H1 (cell line): ENCODE data around the gene UQCR10. TPM values are rescaled to one million over a fixed set of nuclear protein-coding genes. Genes with fewer than 3 reads are reported as not detected.

ENCODE experiments used
- CEBPB ChIP-seq: IDR thresholded peaks from 2 replicates; pipeline ENCODE4 v1.6.1; 2012; ENCODE audit warnings: low read depth, low read length
- KDM5A ChIP-seq: fragments of 200-600 bp; IDR thresholded peaks from 2 replicates; pipeline ENCODE4 v1.7.1; 2012; ENCODE audit warnings: mild to moderate bottlenecking, low read length, inconsistent platforms, mixed read lengths
- polyA plus RNA-seq, 7 experiments: library from polyadenylated mRNA; depleted of rRNA in 3 of 7; stranded (reverse) in 5 of 7; unstranded in 2 of 7; fragments of >200 nt in 5 of 7; fragments of 200-250 nt in 2 of 7; gene quantifications; 1 replicate in 5 of 7; 2 replicates in 1 of 7; 4 replicates in 1 of 7; pipeline versions ENCODE4 v1.2.1 to v1.2.3, GENCODE V29; 2011 to 2013; ENCODE audit warnings: missing spikeins in 2 of 7, mixed read lengths in 2 of 7
- total RNA-seq: library from RNA; stranded (reverse); fragmentation: NEBNext Ultra II Directional; extraction: Animal tissue kit (Norgen Biotek cat#: 25700); gene quantifications from 2 replicates; pipeline ENCODE4 v1.2.1, GENCODE V29; 2021
- TF ChIP-seq, protein P1 (sequence below): IDR thresholded peaks from 2 replicates; pipeline ENCODE4 v1.6.1; 2012; ENCODE audit warnings: inconsistent platforms

Gene UQCR10
- total and polyA plus RNA-seq, 2 of the 8 experiments (the other 6 are each of a cell fraction or from before 2014, with no cell fraction given), result 102 to 260 TPM

GRCh38 chr22:29747832-29748231, 19.3 kb upstream of the UQCR10 start (continued):
- TF ChIP-seq KDM5A, result no peak
- TF ChIP-seq, protein P1, sequence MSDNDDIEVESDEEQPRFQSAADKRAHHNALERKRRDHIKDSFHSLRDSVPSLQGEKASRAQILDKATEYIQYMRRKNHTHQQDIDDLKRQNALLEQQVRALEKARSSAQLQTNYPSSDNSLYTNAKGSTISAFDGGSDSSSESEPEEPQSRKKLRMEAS, result no peak
- TF ChIP-seq CEBPB, result no peak
